Activated naive CD4-positive, alpha-beta T cell treated with anti-CD3 and anti-CD28 coated beads, Interleukin-2, amount 50 U/mL, for 24 hours (primary cell): ENCODE results near the gene HEXD.
"Not testable (repeated sequence)": the region's sequence is repeated elsewhere in the genome, so short reads cannot be mapped to it uniquely, and the experiment has no call there.

Source experiments
- H3K27ac Mint-ChIP-seq: one replicate; pipeline ENCODE4 v1.8.0; 2021; ENCODE audit warnings: mild to moderate bottlenecking, mixed read lengths
- H3K27me3 Mint-ChIP-seq: one replicate; pipeline ENCODE4 v1.8.0; 2021; ENCODE audit warnings: mixed read lengths
- H3K36me3 Mint-ChIP-seq: one replicate; pipeline ENCODE4 v1.8.0; 2021; ENCODE audit warnings: mixed read lengths
- H3K4me1 Mint-ChIP-seq: one replicate; pipeline ENCODE4 v1.8.0; 2021; ENCODE audit warnings: mixed read lengths
- H3K4me3 Mint-ChIP-seq: one replicate; pipeline ENCODE4 v1.8.0; 2021; ENCODE audit warnings: mild to moderate bottlenecking, mixed read lengths
- H3K9me3 Mint-ChIP-seq: one replicate; pipeline ENCODE4 v1.8.0; 2021; ENCODE audit warnings: mixed read lengths

Gene HEXD

GRCh38 chr17:82447876-82448275 is 29.7 kb downstream of the HEXD start:
- Mint-ChIP-seq H3K36me3 (peaks cover 1% of the 10 kb centered on the region), H3K9me3 (no peaks in the 10 kb centered on the region), H3K4me3 (peak overlapping the region; percentile 55), H3K4me1 (peaks cover 45% of the 10 kb centered on the region), H3K27me3 (no peaks in the 10 kb centered on the region), H3K27ac (peak overlapping the region; percentile 93)

- Mint-ChIP-seq H3K27ac (peak overlapping the region; percentile 99), H3K4me3 (peak overlapping the region; percentile 97), H3K9me3 (no peaks in the 10 kb centered on the region), H3K4me1 (peaks cover 45% of the 10 kb centered on the region), H3K36me3 (peaks cover 1% of the 10 kb centered on the region), H3K27me3 (no peaks in the 10 kb centered on the region)
Measured at GRCh38 chr17:82449131-82449882, 31.2 kb downstream of the HEXD start.

- H3K27ac Mint-ChIP-seq, result peak overlapping the region; percentile 99
- H3K9me3 Mint-ChIP-seq, result no peaks in the 10 kb centered on the region
- no peaks in the 10 kb centered on the region for H3K27me3 Mint-ChIP-seq
Measured at GRCh38 chr17:82449883-82450356, 31.8 kb downstream of the HEXD start.

GRCh38 chr17:82450357-82451106 is 32.4 kb downstream of the HEXD start, which contains the start of gene CYBC1:
TSS of gene CYBC1 (minus strand) at chr17:82450752. CDS start at chr17:82449254, 1,498 bp downstream.
- Mint-ChIP-seq H3K4me1 (peaks cover 45% of the 10 kb centered on the region), H3K36me3 (peaks cover 1% of the 10 kb centered on the region), H3K9me3 (no peaks in the 10 kb centered on the region)

More at GRCh38 chr17:82449883-82450356, 31.8 kb downstream of the HEXD start:
- peaks cover 1% of the 10 kb centered on the region for H3K36me3 Mint-ChIP-seq
- H3K4me3 Mint-ChIP-seq, result peak overlapping the region; percentile 97
- peaks cover 45% of the 10 kb centered on the region for H3K4me1 Mint-ChIP-seq

GRCh38 chr17:82452162-82452561 is 34.0 kb downstream of the HEXD start:
- H3K9me3 Mint-ChIP-seq, result no peaks in the 10 kb centered on the region
- H3K27ac Mint-ChIP-seq, result peak overlapping the region; percentile 97
- H3K27me3 Mint-ChIP-seq, result no peaks in the 10 kb centered on the region
- peaks cover 39% of the 10 kb centered on the region for H3K4me1 Mint-ChIP-seq
- peak overlapping the region; percentile 97 for H3K4me3 Mint-ChIP-seq
- peaks cover 1% of the 10 kb centered on the region for H3K36me3 Mint-ChIP-seq

More at GRCh38 chr17:82450357-82451106, 32.4 kb downstream of the HEXD start, which contains the start of gene CYBC1:
- H3K4me3 Mint-ChIP-seq, result peak within 1 kb of the TSS; percentile 97
- H3K27me3 Mint-ChIP-seq, result no peaks in the 10 kb centered on the region
- H3K27ac Mint-ChIP-seq, result peak within 1 kb of the TSS; percentile 99

- not testable (repeated sequence) for H3K27me3 Mint-ChIP-seq, H3K36me3 Mint-ChIP-seq, H3K9me3 Mint-ChIP-seq
- H3K4me3 Mint-ChIP-seq, result peak overlapping the region; percentile 15
- H3K27ac Mint-ChIP-seq, result peak overlapping the region; percentile 4
- peaks cover 42% of the 10 kb centered on the region for H3K4me1 Mint-ChIP-seq
Measured at GRCh38 chr17:82453151-82453550, 35.0 kb downstream of the HEXD start.

- not testable (repeated sequence) for H3K9me3 Mint-ChIP-seq, H3K36me3 Mint-ChIP-seq, H3K27me3 Mint-ChIP-seq, H3K4me3 Mint-ChIP-seq
- H3K27ac Mint-ChIP-seq, result peak overlapping the region; percentile 65
- H3K4me1 Mint-ChIP-seq, result peaks cover 41% of the 10 kb centered on the region
Measured at GRCh38 chr17:82453706-82454105, 35.6 kb downstream of the HEXD start.

- Mint-ChIP-seq H3K36me3 (peaks cover 4% of the 10 kb centered on the region), H3K4me3 (peak overlapping the region; percentile 91), H3K9me3 (no peaks in the 10 kb centered on the region), H3K27ac (peak overlapping the region; percentile 99), H3K4me1 (peaks cover 37% of the 10 kb centered on the region), H3K27me3 (no peaks in the 10 kb centered on the region)
Measured at GRCh38 chr17:82457073-82457928, 39.2 kb downstream of the HEXD start.

- peak overlapping the region; percentile 99 for H3K27ac Mint-ChIP-seq
- H3K36me3 Mint-ChIP-seq, result peaks cover 8% of the 10 kb centered on the region
- peaks cover 39% of the 10 kb centered on the region for H3K4me1 Mint-ChIP-seq
- H3K27me3 Mint-ChIP-seq, result no peaks in the 10 kb centered on the region
- peak overlapping the region; percentile 91 for H3K4me3 Mint-ChIP-seq
- no peaks in the 10 kb centered on the region for H3K9me3 Mint-ChIP-seq
Measured at GRCh38 chr17:82457929-82458178, 39.7 kb downstream of the HEXD start.

GRCh38 chr17:82458179-82458884 is 40.2 kb downstream of the HEXD start, which contains the start of gene NARF:
TSS of gene NARF (plus strand) at chr17:82458741. CDS start at chr17:82458804, 63 bp downstream.
- H3K27ac Mint-ChIP-seq, result peak within 1 kb of the TSS; percentile 99
- H3K36me3 Mint-ChIP-seq, result peaks cover 8% of the 10 kb centered on the region
- no peaks in the 10 kb centered on the region for H3K27me3 Mint-ChIP-seq
- H3K4me3 Mint-ChIP-seq, result peak within 1 kb of the TSS; percentile 91
- no peaks in the 10 kb centered on the region for H3K9me3 Mint-ChIP-seq
- H3K4me1 Mint-ChIP-seq, result peaks cover 36% of the 10 kb centered on the region

GRCh38 chr17:82458885-82459424 is 40.8 kb downstream of the HEXD start:
- Mint-ChIP-seq H3K27me3 (no peaks in the 10 kb centered on the region), H3K27ac (no peak overlapping the region), H3K36me3 (peaks cover 8% of the 10 kb centered on the region), H3K4me3 (peak overlapping the region; percentile 91), H3K4me1 (peaks cover 36% of the 10 kb centered on the region), H3K9me3 (no peaks in the 10 kb centered on the region)

- H3K27ac Mint-ChIP-seq, H3K27me3 Mint-ChIP-seq, H3K9me3 Mint-ChIP-seq, H3K4me3 Mint-ChIP-seq: not testable (repeated sequence)
- Mint-ChIP-seq H3K36me3 (peaks cover 14% of the 10 kb centered on the region), H3K4me1 (peaks cover 42% of the 10 kb centered on the region)
Measured at GRCh38 chr17:82459936-82460335, 41.8 kb downstream of the HEXD start.

GRCh38 chr17:82461827-82462524 is 43.8 kb downstream of the HEXD start:
- H3K36me3 Mint-ChIP-seq, result peaks cover 14% of the 10 kb centered on the region
- H3K27ac Mint-ChIP-seq, result peak overlapping the region; percentile 24
- no peaks in the 10 kb centered on the region for H3K27me3 Mint-ChIP-seq
- H3K4me3 Mint-ChIP-seq, result no peak overlapping the region
- peaks cover 48% of the 10 kb centered on the region for H3K4me1 Mint-ChIP-seq
- no peaks in the 10 kb centered on the region for H3K9me3 Mint-ChIP-seq

GRCh38 chr17:82463391-82463790 is 45.2 kb downstream of the HEXD start:
- Mint-ChIP-seq H3K9me3 (no peaks in the 10 kb centered on the region), H3K4me1 (peaks cover 37% of the 10 kb centered on the region), H3K4me3 (no peak overlapping the region), H3K27me3 (no peaks in the 10 kb centered on the region), H3K36me3 (peaks cover 14% of the 10 kb centered on the region), H3K27ac (no peak overlapping the region)
